ENCODE measurements around the gene IGSF23. TPM values are rescaled to one million over a fixed set of nuclear protein-coding genes. Genes with fewer than 3 reads are reported as not detected.
"Not testable (repeated sequence)": the region's sequence is repeated elsewhere in the genome, so short reads cannot be mapped to it uniquely, and the experiment has no call there.

Gene IGSF23
- total RNA-seq, 2 experiments from 2014 or later, result not detected

GRCh38 chr19:44657211-44657921 is 44.0 kb downstream of the IGSF23 start:
- no peaks in the 10 kb centered on the region for H3K9me3 Mint-ChIP-seq
- CTCF ChIA-PET, result interaction anchor here (0.9 to 1.9 kb wide), 5 partner anchors 9 to 113 kb away, joined by 3 to 6 read pairs (median 3); partner anchors contain the start of gene PVR
- no peak overlapping the region for H3K27ac Mint-ChIP-seq
- H3K4me1 Mint-ChIP-seq, result peaks cover 6% of the 10 kb centered on the region
- POLR2A ChIA-PET, result no interaction called here
- peak; percentile 68 for DNase-seq
- no peak overlapping the region for H3K4me3 Mint-ChIP-seq
- H3K36me3 Mint-ChIP-seq (ENCODE audit: low read depth), result no peaks in the 10 kb centered on the region
- no peaks in the 10 kb centered on the region for H3K27me3 Mint-ChIP-seq

- no peak overlapping the region for H3K4me3 Mint-ChIP-seq
- H3K36me3 Mint-ChIP-seq (ENCODE audit: low read depth), result no peaks in the 10 kb centered on the region
- no peak for DNase-seq
- no peak overlapping the region for H3K27ac Mint-ChIP-seq
- no peaks in the 10 kb centered on the region for H3K27me3 Mint-ChIP-seq
- H3K9me3 Mint-ChIP-seq, result no peaks in the 10 kb centered on the region
- CTCF ChIA-PET, result interaction anchor here (1.4 to 1.9 kb wide), 2 partner anchors 14 to 112 kb away, joined by 4 to 6 read pairs; partner anchors contain the start of gene PVR
- H3K4me1 Mint-ChIP-seq, result peaks cover 6% of the 10 kb centered on the region
- POLR2A ChIA-PET, result no interaction called here
Observed at GRCh38 chr19:44658069-44658733, 44.8 kb downstream of the IGSF23 start.

GRCh38 chr19:44660081-44660480 is 46.7 kb downstream of the IGSF23 start:
- H3K27me3 Mint-ChIP-seq, result no peaks in the 10 kb centered on the region
- no peaks in the 10 kb centered on the region for H3K36me3 Mint-ChIP-seq (ENCODE audit: low read depth)
- no peak for DNase-seq
- CTCF ChIA-PET, result interaction anchor here (1.9 kb wide), 1 partner anchor 110 kb away, joined by 6 read pairs; no protein-coding TSS in a partner anchor
- no peak overlapping the region for H3K27ac Mint-ChIP-seq
- no peaks in the 10 kb centered on the region for H3K4me1 Mint-ChIP-seq
- POLR2A ChIA-PET, result no interaction called here
- H3K9me3 Mint-ChIP-seq, result no peaks in the 10 kb centered on the region
- no peak overlapping the region for H3K4me3 Mint-ChIP-seq

- no peaks in the 10 kb centered on the region for H3K27me3 Mint-ChIP-seq
- CTCF ChIA-PET, result interaction anchor here (0.7 kb wide), 1 partner anchor 379 kb away, joined by 4 read pairs; no protein-coding TSS in a partner anchor
Observed at GRCh38 chr19:44661205-44661604, 47.8 kb downstream of the IGSF23 start.

GRCh38 chr19:44661904-44662303 is 48.5 kb downstream of the IGSF23 start:
- Mint-ChIP-seq H3K27me3 (no peaks in the 10 kb centered on the region), H3K27ac (no peak overlapping the region), H3K4me3 (no peak overlapping the region), H3K9me3 (no peaks in the 10 kb centered on the region), H3K4me1 (no peaks in the 10 kb centered on the region), H3K36me3 (ENCODE audit: low read depth) (no peaks in the 10 kb centered on the region)
- CTCF ChIA-PET, result interaction anchor here (0.7 kb wide), 1 partner anchor 378 kb away, joined by 4 read pairs; no protein-coding TSS in a partner anchor
- no peak for DNase-seq
- POLR2A ChIA-PET, result no interaction called here

More at GRCh38 chr19:44661205-44661604, 47.8 kb downstream of the IGSF23 start:
- Mint-ChIP-seq H3K36me3 (ENCODE audit: low read depth) (no peaks in the 10 kb centered on the region), H3K27ac (no peak overlapping the region), H3K9me3 (no peaks in the 10 kb centered on the region), H3K4me3 (no peak overlapping the region), H3K4me1 (no peaks in the 10 kb centered on the region)
- no peak for DNase-seq
- POLR2A ChIA-PET, result no interaction called here

GRCh38 chr19:44662691-44663385 is 49.5 kb downstream of the IGSF23 start:
- H3K4me3 Mint-ChIP-seq, result no peak overlapping the region
- H3K9me3 Mint-ChIP-seq, result no peaks in the 10 kb centered on the region
- H3K36me3 Mint-ChIP-seq (ENCODE audit: low read depth), result no peaks in the 10 kb centered on the region
- H3K27me3 Mint-ChIP-seq, result no peaks in the 10 kb centered on the region
- no peak for DNase-seq
- no peaks in the 10 kb centered on the region for H3K4me1 Mint-ChIP-seq
- CTCF ChIA-PET, result interaction anchor here (0.6 to 1.7 kb wide), 5 partner anchors 13 to 121 kb away, joined by 3 to 5 read pairs (median 3); no protein-coding TSS in a partner anchor
- no peak overlapping the region for H3K27ac Mint-ChIP-seq
- POLR2A ChIA-PET, result interaction anchor here (0.6 kb wide), 1 partner anchor 406 kb away, joined by 4 read pairs; no protein-coding TSS in a partner anchor

GRCh38 chr19:44663996-44664395 is 50.6 kb downstream of the IGSF23 start:
- Mint-ChIP-seq H3K4me3 (no peak overlapping the region), H3K27me3 (no peaks in the 10 kb centered on the region), H3K4me1 (no peaks in the 10 kb centered on the region), H3K9me3 (no peaks in the 10 kb centered on the region), H3K27ac (no peak overlapping the region), H3K36me3 (ENCODE audit: low read depth) (no peaks in the 10 kb centered on the region)
- ChIA-PET CTCF (interaction anchor here (0.6 to 1.7 kb wide), 4 partner anchors 12 to 134 kb away, joined by 3 to 5 read pairs (median 4); no protein-coding TSS in a partner anchor), POLR2A (no interaction called here)
- no peak for DNase-seq

- DNase-seq, result no peak
- CTCF ChIA-PET, result no interaction called here
- no peaks in the 10 kb centered on the region for H3K36me3 Mint-ChIP-seq (ENCODE audit: low read depth)
- H3K4me3 Mint-ChIP-seq, result no peak overlapping the region
- H3K9me3 Mint-ChIP-seq, result no peaks in the 10 kb centered on the region
- no peaks in the 10 kb centered on the region for H3K4me1 Mint-ChIP-seq
- H3K27ac Mint-ChIP-seq, result no peak overlapping the region
- no peaks in the 10 kb centered on the region for H3K27me3 Mint-ChIP-seq
- POLR2A ChIA-PET, result no interaction called here
Observed at GRCh38 chr19:44664976-44665375, 51.6 kb downstream of the IGSF23 start.

GRCh38 chr19:44666852-44667556 is 53.6 kb downstream of the IGSF23 start:
- Mint-ChIP-seq H3K27ac (no peak overlapping the region), H3K4me3 (no peak overlapping the region), H3K4me1 (no peaks in the 10 kb centered on the region), H3K27me3 (no peaks in the 10 kb centered on the region), H3K36me3 (ENCODE audit: low read depth) (no peaks in the 10 kb centered on the region), H3K9me3 (no peaks in the 10 kb centered on the region)
- no peak for DNase-seq
- CTCF ChIA-PET, result no interaction called here
- POLR2A ChIA-PET, result interaction anchor here (0.5 kb wide), 1 partner anchor 81 kb away, joined by 3 read pairs; no protein-coding TSS in a partner anchor

- DNase-seq, result no peak
Observed at GRCh38 chr19:44668985-44669764, 55.8 kb downstream of the IGSF23 start.

GRCh38 chr19:44670027-44670426 is 56.7 kb downstream of the IGSF23 start:
- H3K4me1 Mint-ChIP-seq; POLR2A ChIA-PET; H3K36me3 Mint-ChIP-seq (ENCODE audit: low read depth); H3K4me3 Mint-ChIP-seq; H3K9me3 Mint-ChIP-seq; H3K27me3 Mint-ChIP-seq; H3K27ac Mint-ChIP-seq; DNase-seq; CTCF ChIA-PET: not testable (repeated sequence)

More at GRCh38 chr19:44668985-44669764, 55.8 kb downstream of the IGSF23 start:
- H3K27me3 Mint-ChIP-seq, result no peaks in the 10 kb centered on the region
- H3K4me3 Mint-ChIP-seq, result no peak overlapping the region
- CTCF ChIA-PET, result no interaction called here
- no peaks in the 10 kb centered on the region for H3K4me1 Mint-ChIP-seq
- no peak overlapping the region for H3K27ac Mint-ChIP-seq
- H3K36me3 Mint-ChIP-seq (ENCODE audit: low read depth), result no peaks in the 10 kb centered on the region
- POLR2A ChIA-PET, result no interaction called here
- H3K9me3 Mint-ChIP-seq, result no peaks in the 10 kb centered on the region

- H3K36me3 Mint-ChIP-seq (ENCODE audit: low read depth), result no peaks in the 10 kb centered on the region
- CTCF ChIA-PET, result no interaction called here
- POLR2A ChIA-PET, result no interaction called here
- no peaks in the 10 kb centered on the region for H3K9me3 Mint-ChIP-seq
- no peak for DNase-seq
- no peaks in the 10 kb centered on the region for H3K27me3 Mint-ChIP-seq
- H3K4me3 Mint-ChIP-seq, result no peak within 1 kb of the TSS
- no peaks in the 10 kb centered on the region for H3K4me1 Mint-ChIP-seq
- H3K27ac Mint-ChIP-seq, result no peak within 1 kb of the TSS
Observed at GRCh38 chr19:44671400-44671799, 58.0 kb downstream of the IGSF23 start, which contains the start of gene CEACAM19. TSS of gene CEACAM19 (plus strand) at chr19:44671482. CDS start at chr19:44671932, 450 bp downstream.
